Tibial nerve (tissue), 4 donors: ENCODE measurements around the gene KISS1.

ENCODE experiments used
- CTCF ChIP-seq, 5 experiments: fragments of 200-600 bp in 3 of 5; fragments of 450-650 bp in 2 of 5; sonication (generic) in 3 of 5; IDR thresholded peaks; one replicate each; pipeline ENCODE4 v1.5.1; 2016 to 2019; ENCODE audit warnings: antibody characterized with exemption in 5 of 5, mild to moderate bottlenecking in 3 of 5, moderate library complexity in 2 of 5
- EP300 ChIP-seq, 2 donors: sonication (generic); formaldehyde crosslinking; IDR thresholded peaks; one replicate each; pipeline ENCODE4 v1.6.1; 2017; ENCODE audit warnings: antibody characterized with exemption in 2 of 2, mild to moderate bottlenecking in 1 of 2
- POLR2A ChIP-seq, 2 donors: fragments of 450-650 bp; IDR thresholded peaks; one replicate each; pipeline ENCODE4 v1.6.1; 2017; ENCODE audit warnings: antibody characterized with exemption in 2 of 2, mild to moderate bottlenecking in 2 of 2, moderate library complexity in 2 of 2

GRCh38 chr1:204176049-204176448 is 20.2 kb downstream of the KISS1 start:
- TF ChIP-seq CTCF (IDR thresholded peaks at IDR 0.05) (no peak), POLR2A (IDR thresholded peaks at IDR 0.05) (no peak), EP300 (IDR thresholded peaks at IDR 0.05) (no peak)
